Endometrial microvascular endothelial cells (primary cell): Measurements from ENCODE around the gene FA2H. TPM values are rescaled to one million over a fixed set of nuclear protein-coding genes. Genes with fewer than 3 reads are reported as not detected.

Source experiments
- in situ Hi-C: cut with HindIII; loops from 2 replicates; pipeline ENCODE4 v1.10.0; 2017; ENCODE audit warnings: low sequenced_read_pairs, low pct_unique_long_range_greater_than_20kb; ENCODE audit errors: inconsistent ontology term
- total RNA-seq: library from RNA; depleted of rRNA; stranded (reverse); fragments of >200 nt; gene quantifications from one replicate; pipeline ENCODE4 v1.2.3, GENCODE V29; 2015; ENCODE audit errors: inconsistent ontology term

FA2H gene
- total RNA-seq, 1 donor from 2014 or later: not detected

DNA sequence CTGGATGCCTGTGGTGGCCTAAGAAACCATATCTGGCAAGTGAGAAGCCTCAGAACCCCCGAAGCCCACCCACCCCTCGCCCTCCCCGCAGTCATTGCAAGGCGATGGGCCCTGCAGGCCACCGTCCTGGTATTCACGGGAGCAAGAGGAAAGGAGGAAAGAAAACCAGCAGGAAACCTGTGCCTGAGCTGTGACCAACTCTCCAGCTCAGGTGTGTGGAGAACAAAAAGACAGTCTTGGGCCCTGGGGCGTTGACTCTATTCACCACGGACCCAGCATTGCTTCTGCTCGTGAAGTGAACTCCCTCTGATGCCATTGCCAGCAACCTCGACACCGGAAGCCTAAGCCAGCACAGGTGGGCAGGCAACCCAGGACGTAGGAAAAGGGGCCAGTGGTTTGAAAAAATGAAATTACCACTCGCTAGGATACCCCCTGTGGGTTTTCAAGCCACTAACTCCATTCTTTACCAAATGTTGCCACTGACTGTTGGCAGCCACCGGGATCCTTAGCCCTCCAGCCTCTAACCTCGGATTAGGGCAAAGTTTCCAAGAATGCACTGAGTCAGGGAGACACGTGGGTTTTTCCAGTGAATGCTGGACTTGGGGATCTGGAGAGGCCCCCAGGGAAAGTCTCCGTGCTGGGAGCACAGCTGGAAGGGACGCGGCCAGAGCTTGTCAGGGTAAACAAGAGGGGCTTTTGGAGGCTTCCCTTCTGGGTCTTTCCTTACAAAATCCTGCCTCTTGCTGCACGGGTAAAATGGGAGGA lies 25.1 kb downstream of the FA2H start:
- in situ Hi-C loops: no loop called here

DNA sequence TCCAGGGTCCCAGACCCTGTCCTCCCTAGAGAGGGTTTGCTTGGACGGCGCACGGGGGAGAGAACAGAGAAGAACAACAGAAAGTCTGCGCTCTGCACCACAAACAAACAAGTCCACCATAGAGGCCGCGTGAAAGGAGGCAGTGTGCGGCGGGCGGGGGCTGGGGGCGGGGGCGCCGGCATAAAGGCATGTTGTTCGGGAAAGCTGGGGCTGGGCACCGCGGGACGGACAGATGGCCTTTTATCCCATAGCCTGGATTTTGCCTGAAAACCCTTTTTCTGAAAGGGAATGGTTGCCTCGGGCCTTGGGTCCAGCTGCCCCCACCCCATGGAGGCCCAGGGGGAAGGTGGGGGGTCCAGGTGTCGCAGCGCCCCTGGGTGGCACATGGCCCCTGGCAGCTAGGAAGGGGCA lies 26.0 kb downstream of the FA2H start:
- in situ Hi-C loops: no loop called here

DNA sequence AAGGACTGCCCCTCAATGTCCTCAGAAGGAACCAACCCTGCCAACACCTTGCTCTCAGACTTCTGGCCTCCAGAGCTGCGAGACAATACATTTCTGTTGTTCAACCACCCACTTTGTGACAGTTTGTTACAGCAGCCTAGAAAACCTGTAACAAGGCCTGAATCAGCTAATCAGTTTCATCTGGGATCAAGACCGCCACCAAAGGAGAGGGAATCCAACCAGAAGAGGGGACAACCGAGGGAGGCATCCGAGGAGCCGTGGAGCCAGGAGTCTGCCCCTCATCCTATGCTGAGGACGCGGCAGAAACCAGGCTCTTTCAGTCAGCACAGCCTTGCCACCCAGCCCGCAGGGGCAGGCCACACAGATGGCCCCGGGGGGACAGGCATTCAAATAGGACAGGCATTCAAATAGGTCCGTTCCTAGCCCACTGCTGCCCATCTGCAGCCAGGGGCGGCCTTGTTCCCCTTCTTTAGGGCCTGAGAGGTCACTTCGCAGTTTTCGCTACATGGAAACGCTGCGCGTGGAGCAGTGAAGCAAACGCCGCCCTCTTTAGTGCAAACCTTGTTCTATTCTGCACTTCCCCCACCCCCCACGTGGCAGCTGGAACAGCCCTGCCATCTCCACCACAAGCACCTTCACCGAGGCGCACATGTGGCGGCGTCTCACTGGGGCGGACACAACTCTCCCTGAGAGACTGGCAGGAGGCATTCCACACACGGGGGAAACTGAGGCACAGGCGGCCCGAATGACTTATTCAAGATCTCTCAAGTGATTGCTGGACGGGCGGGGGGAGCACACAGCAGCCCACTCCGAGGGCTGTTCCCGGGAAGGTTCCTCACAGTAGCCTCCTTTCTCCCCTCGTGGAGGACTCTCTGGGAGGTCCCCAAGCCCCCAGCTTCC lies 26.7 kb downstream of the FA2H start:
- in situ Hi-C loops: no loop called here

DNA sequence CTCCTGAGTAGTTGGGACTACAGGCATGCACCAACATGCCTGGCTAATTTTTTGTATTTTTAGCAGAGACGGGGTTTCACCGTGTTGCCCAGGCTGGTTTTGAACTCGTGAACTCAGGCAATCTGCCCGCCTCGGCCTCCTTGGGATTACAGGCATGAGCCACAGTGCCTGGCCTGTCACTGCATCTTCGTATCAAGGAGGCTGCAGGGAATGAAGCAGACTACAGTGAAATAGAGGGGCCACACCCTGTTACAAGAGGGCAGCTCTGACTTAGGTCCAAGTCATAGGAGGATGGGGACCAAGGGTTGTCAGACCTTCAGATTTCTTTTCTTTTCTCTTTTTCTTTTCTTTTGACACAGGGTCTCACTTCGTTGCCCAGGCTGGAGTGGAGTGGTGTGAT lies 28.7 kb downstream of the FA2H start:
- in situ Hi-C loops: no loop called here

DNA sequence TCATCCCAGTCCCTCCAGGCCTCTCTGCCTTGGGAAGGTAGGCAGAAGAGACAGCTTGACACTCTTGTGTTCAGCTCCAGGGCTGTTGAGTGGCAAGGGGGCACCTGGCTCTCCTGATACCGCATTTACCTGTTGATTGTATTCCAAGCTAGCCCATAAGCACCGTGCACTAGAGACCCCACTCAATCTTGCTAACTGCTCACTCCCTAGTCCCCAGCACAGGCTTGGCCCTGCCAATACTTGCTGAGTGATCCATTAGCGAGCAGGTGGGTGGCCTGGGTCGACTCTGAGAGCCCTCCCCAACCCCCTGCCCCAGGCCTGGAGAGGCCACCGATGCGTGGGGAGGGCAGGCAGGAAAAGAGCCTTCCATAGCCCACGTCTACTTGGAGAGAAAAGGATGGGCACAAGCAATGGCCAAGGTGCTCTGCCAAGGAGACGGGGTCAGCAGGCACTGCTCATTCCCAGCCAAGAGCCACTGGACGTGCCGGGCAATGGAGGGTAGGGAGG lies 29.5 kb downstream of the FA2H start:
- in situ Hi-C loops: no loop called here

- in situ Hi-C loops: no loop called here
Observed at GRCh38 chr16:74744566-74744965, 30.1 kb downstream of the FA2H start.

DNA sequence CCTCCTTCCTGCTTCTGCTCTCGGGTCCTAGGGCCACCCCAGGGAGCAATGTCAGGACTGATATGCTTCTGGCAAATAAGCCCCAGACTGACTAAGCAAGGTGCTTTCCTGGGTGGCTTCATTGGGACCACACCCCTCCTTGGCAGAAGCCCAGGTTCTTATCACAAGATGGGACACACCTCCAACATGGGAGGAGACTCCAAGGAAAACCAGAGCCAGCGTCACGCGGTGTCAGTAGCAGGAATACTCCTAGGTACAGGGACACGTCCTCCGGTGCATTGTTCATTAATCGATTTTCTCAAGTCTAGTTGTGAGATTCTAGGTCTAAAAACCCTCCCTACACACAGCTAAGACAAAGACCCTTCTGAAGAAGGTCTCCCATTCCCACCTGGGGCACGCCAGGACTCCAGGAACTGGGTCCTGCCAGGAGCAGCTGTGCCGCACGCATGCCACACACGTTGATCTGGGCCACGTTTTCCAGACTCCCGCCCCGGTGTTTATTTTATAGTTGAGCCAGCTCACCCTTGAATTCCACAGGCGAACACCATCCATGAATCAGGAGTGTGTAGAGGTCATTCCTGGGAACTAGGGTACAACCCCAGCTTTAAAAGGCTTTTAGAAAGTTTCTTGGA lies 30.8 kb downstream of the FA2H start:
- in situ Hi-C loops: no loop called here

DNA sequence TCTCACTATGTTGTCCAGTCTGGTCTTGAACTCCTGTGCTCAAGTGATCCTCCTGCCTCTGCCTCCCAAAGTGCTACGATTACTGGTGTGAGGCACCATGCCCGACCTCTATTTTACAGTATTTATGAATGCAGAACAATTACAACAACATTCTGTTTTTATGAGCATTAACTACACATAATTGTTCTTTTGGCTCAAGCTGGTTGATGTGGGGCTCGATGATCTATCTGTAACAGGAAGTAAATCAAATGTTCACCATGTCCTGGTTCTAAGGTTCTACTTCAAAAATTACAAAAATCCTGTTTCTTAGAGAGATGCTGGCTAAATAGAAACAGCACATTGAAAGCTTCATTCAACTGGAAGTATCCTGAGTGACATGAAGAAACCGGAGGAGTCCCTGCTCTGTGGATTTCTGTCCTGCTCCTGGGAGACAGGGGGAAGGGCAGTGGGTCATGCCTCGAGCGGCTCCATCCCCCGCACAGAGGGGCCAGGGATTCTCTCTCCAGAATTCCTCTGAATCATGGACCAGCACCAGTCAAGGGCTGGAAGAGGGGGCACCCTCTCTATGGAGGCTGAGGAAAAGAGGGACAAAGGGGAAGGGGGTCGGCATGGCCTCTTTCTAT lies 31.5 kb downstream of the FA2H start:
- in situ Hi-C loops: no loop called here

DNA sequence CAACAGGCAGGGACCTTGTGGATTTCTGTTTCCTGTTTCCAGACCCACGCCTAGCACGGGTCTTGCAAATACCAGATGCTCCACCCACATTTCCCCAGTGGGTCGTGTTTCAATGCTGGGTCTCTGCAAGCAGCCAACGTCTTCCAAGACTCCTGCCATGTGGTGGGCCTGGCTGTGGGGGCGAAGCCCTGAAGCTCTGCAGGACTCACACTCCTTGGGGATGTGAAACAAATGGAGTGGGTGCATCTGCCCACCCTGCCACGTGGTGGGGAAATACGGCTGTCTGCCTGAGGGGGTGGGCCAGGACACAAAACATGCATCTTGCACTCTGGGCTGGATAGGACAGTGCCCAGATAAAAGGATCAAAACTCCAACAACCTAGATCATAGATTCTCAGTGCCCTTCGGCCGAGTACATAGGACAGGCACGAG lies 32.6 kb downstream of the FA2H start:
- in situ Hi-C loops: no loop called here

- in situ Hi-C loops: no loop called here
Observed at GRCh38 chr16:74740795-74741304, 33.8 kb downstream of the FA2H start.

DNA sequence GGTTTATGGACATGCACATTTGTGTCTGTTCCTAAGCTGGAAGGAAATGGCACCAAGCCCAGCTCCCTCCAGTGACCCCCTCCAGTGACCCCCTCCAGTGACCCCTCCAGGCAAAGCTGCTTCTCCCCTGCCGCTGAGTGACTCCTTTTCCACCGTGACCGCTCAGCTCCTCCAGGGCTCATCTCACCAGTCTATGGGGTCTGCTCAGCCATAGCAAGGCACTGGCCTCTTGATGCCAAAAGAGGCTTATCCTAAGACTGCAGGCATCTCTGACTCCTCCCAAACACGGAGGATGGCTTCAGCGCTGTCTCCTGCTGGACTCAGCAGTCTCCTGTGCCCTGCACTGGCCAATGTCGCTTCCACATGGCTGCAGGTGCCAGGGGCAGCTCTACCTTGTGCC lies 35.3 kb downstream of the FA2H start:
- in situ Hi-C loops: no loop called here

DNA sequence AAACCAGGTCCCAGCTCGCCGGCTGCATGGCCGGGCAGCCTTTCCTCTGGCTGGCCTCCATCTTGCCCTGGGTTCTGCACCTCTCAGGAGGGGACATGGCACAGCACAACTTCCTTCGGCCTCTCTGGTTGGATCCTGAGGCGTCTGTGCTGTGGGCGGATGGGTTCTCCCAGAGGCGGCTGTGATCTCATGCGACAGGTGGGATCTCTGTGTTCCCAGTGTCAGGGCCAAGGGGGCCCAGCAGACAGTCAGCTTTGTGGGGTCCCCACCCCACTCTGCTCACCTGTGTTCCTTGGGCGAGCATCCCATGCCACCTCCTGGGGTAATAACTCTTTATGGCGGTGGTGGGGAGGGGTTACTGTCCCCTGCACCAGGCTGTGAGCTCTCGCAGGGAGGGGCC lies 35.8 kb downstream of the FA2H start:
- in situ Hi-C loops: no loop called here

GRCh38 chr16:74738113-74738541 lies 36.5 kb downstream of the FA2H start:
- in situ Hi-C loops: no loop called here

GRCh38 chr16:74737521-74737920 lies 37.1 kb downstream of the FA2H start:
- in situ Hi-C loops: no loop called here

GRCh38 chr16:74736531-74737157 lies 38.0 kb downstream of the FA2H start:
- in situ Hi-C loops: no loop called here

DNA sequence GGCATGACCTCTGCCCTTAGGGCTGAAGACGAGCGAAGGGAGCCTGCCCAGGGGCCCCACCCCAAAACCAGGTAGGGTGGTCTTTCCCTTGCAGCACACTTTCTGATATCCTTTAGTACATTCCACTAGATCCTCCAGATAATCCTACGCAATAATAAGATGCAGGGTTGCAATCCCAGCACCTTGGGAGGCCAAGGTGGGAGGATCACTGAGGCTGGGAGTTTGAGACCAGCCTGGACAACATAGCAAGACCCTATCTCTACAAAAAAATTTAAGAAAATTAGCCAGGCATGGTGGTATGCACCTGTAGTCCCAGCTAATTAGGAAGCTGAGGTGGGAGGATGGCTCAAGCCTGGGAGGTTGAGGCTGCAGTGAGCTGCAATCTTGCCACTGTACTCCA lies 39.1 kb downstream of the FA2H start:
- in situ Hi-C loops: no loop called here

- in situ Hi-C loops: no loop called here
Observed at GRCh38 chr16:74735162-74735452, 39.5 kb downstream of the FA2H start.

GRCh38 chr16:74734361-74735161 lies 40.1 kb downstream of the FA2H start:
- in situ Hi-C loops: no loop called here
